ENCODE results near the gene RASSF8. TPM values are rescaled to one million over a fixed set of nuclear protein-coding genes. Genes with fewer than 3 reads are reported as not detected.

Gene RASSF8
- total and polyA plus RNA-seq, 2 of the 8 experiments (the other 6 are each of a cell fraction or from before 2014, with no cell fraction given): 6.4 to 46.7 TPM

DNA sequence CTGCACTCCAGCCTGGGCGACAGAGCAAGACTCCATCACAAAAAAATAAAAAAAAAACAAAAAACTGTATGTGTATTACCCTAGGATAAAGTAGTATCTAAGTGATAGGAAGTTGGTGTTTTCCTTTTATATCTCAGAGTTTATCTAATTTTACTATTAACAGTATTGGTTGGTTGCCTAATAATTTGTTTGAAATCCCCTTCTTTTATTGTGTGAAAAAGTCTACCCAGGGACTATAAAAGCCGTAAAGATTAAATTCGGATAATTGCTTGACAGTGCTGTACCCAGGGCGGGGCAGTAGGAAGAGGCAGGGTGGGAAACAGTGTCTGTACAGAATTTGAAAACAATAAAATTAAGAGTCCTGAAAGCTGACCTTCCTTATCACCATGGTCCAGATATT is 78.4 kb downstream of the RASSF8 start:
- POLR2A ChIA-PET (ENCODE audit: partially characterized antibody): no interaction called here
- H2BK120ac ChIP-seq (replicated peaks; ENCODE audit: low read depth, low read length): no peak overlapping the region
- H4K20me1 ChIP-seq (replicated peaks in 1 of 2; ENCODE audit: control insufficient read depth in 1 of 2, insufficient read depth in 2 of 2, low read length in 2 of 2): no peaks in the 10 kb centered on the region
- H3K56ac ChIP-seq (replicated peaks; ENCODE audit: insufficient read length, low read depth, low read length): no peak overlapping the region
- no peak overlapping the region for H4K91ac ChIP-seq (replicated peaks; ENCODE audit: insufficient read length, low read length)
- no peak overlapping the region for H3K27ac ChIP-seq (ENCODE audit: low read depth, low read length)
- H3K23ac ChIP-seq (ENCODE audit: insufficient read length): no peak overlapping the region
- H3K14ac ChIP-seq (ENCODE audit: insufficient read length): no peak overlapping the region
- H3K27me3 ChIP-seq (replicated peaks in 1 of 4; ENCODE audit: control insufficient read depth in 3 of 4, extremely low read depth in 1 of 4, insufficient read depth in 3 of 4, low read length in 3 of 4): peaks cover 0 to 1% (median 0%) of the 10 kb centered on the region in 4 experiments; a peak in 1 of 7 replicates
- H3K9me3 ChIP-seq (ENCODE audit: insufficient read depth in 2 of 2, low read depth in 1 of 2, low read length in 1 of 2): no peaks in the 10 kb centered on the region
- DNase-seq (ENCODE audit: low read depth in 1 of 2, low spot score in 2 of 2): no peak
- CTCF ChIA-PET (ENCODE audit: partially characterized antibody): interaction anchor here (1.3 to 1.6 kb wide), 3 partner anchors 8 to 10 kb away, joined by 4 to 6 read pairs (median 5); no protein-coding TSS in a partner anchor
- H2BK5ac ChIP-seq (ENCODE audit: low read depth, low read length): no peak overlapping the region
- H2AFZ ChIP-seq (ENCODE audit: low read length): no peak overlapping the region
- no peak overlapping the region for H4K5ac ChIP-seq (ENCODE audit: insufficient read length, low read depth, low read length)
- H3K18ac ChIP-seq (ENCODE audit: extremely low read depth, low read length): no peak overlapping the region
- no peak overlapping the region for H2BK20ac ChIP-seq (ENCODE audit: low read length)
- FAIRE-seq: no peak
- WGBS, 2 experiments (ENCODE audit: extremely low coverage in 1 of 2, insufficient coverage in 1 of 2, insufficient read length in 1 of 2, insufficient replicate concordance in 2 of 2, low coverage in 1 of 2, low lambda C conversion rate in 2 of 2, missing lambda C conversion rate in 1 of 2): 70% methylated on average over 4 of the region's 4 CpGs; no CpG with 5 or more reads in 1 of the 2 experiments
- H4K8ac ChIP-seq (ENCODE audit: extremely low read depth, insufficient read depth, low read length): no peak overlapping the region
- no peak overlapping the region for H2AK5ac ChIP-seq (ENCODE audit: low read depth, low read length)
- no peak overlapping the region for H3K4ac ChIP-seq (replicated peaks; ENCODE audit: insufficient read length, low read depth, low read length)
- H3K23me2 ChIP-seq (ENCODE audit: low read depth, low read length): peaks cover 2% of the 10 kb centered on the region; the same call in 1 of the 2 replicates
- peaks cover 0 to 39% of the 10 kb centered on the region in 2 experiments; a peak in 2 of 4 replicates for H3K79me2 ChIP-seq (ENCODE audit: control insufficient read depth in 1 of 2, insufficient read depth in 2 of 2, low read length in 2 of 2)
- peaks cover 5% of the 10 kb centered on the region; the same call in 1 of the 2 replicates for H3K79me1 ChIP-seq (ENCODE audit: low read depth, low read length)
- H3K4me2 ChIP-seq (ENCODE audit: insufficient read depth in 1 of 2, low read depth in 2 of 2, low read length in 2 of 2): no peak overlapping the region
- H3K9ac ChIP-seq (replicated peaks in 1 of 4; ENCODE audit: extremely low read depth in 1 of 4, low read depth in 3 of 4, low read length in 3 of 4): no peak overlapping the region
- H3K4me3 ChIP-seq (ENCODE audit: extremely low read depth in 1 of 4, insufficient read depth in 2 of 4, low read depth in 3 of 4, low read length in 4 of 4): no peak overlapping the region
- no peak overlapping the region for H2BK12ac ChIP-seq (ENCODE audit: low read depth, low read length)
- peaks cover 0 to 9% (median 3%) of the 10 kb centered on the region in 4 experiments; a peak in 4 of 7 replicates for H3K4me1 ChIP-seq (replicated peaks in 1 of 4; ENCODE audit: control insufficient read depth in 3 of 4, insufficient read depth in 4 of 4, low read length in 3 of 4)
- H2BK15ac ChIP-seq (ENCODE audit: low read length): no peak overlapping the region
- no peaks in the 10 kb centered on the region for H3K36me3 ChIP-seq (ENCODE audit: control insufficient read depth in 2 of 4, insufficient read depth in 4 of 4, low read length in 3 of 4)
- TF ChIP-seq SP4 (IDR thresholded peaks at IDR 0.05; ENCODE audit: low read length): no peak
- no peak for TF ChIP-seq TEAD4 (IDR thresholded peaks at IDR 0.05; ENCODE audit: low read depth, low read length)
- no peak for TF ChIP-seq NANOG (IDR thresholded peaks at IDR 0.05; ENCODE audit: insufficient read depth, low read depth, low read length, poor library complexity, severe bottlenecking)
- no peak for TF ChIP-seq YY1 (IDR thresholded peaks at IDR 0.05; ENCODE audit: low read depth, low read length)
- no peak for TF ChIP-seq SAP30 (IDR thresholded peaks at IDR 0.05; ENCODE audit: insufficient read depth, insufficient replicate concordance, low read length)
- no peak for TF ChIP-seq CREB1 (IDR thresholded peaks at IDR 0.05)
- no peak for TF ChIP-seq CBX5 (IDR thresholded peaks at IDR 0.05; ENCODE audit: low read depth, low read length)
- TF ChIP-seq EGR1 (IDR thresholded peaks at IDR 0.05; ENCODE audit: borderline replicate concordance, low read depth, low read length): no peak
- TF ChIP-seq SP1 (IDR thresholded peaks at IDR 0.05; ENCODE audit: low read depth, low read length): no peak
- TF ChIP-seq, protein P1, sequence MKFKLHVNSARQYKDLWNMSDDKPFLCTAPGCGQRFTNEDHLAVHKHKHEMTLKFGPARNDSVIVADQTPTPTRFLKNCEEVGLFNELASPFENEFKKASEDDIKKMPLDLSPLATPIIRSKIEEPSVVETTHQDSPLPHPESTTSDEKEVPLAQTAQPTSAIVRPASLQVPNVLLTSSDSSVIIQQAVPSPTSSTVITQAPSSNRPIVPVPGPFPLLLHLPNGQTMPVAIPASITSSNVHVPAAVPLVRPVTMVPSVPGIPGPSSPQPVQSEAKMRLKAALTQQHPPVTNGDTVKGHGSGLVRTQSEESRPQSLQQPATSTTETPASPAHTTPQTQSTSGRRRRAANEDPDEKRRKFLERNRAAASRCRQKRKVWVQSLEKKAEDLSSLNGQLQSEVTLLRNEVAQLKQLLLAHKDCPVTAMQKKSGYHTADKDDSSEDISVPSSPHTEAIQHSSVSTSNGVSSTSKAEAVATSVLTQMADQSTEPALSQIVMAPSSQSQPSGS (IDR thresholded peaks at IDR 0.05; ENCODE audit: low read length): no peak
- no peak for TF ChIP-seq ZNF274 (IDR thresholded peaks at IDR 0.05; ENCODE audit: borderline replicate concordance, extremely low read depth, low read length)
- no peak for TF ChIP-seq SP2 (IDR thresholded peaks at IDR 0.05; ENCODE audit: low read length)
- TF ChIP-seq GABPA (IDR thresholded peaks at IDR 0.05; ENCODE audit: borderline replicate concordance, insufficient read depth, low read length): no peak
